Endothelial cell of umbilical vein (primary cell): ENCODE results near the gene GTF2F1.

Experiments used
- CTCF ChIP-seq, 2 donors: IDR thresholded peaks; 1 replicate in 1 of 2; 2 replicates in 1 of 2; pipeline ENCODE4 v1.5.1; 2011; ENCODE audit warnings: low read length in 2 of 2, mild to moderate bottlenecking in 2 of 2, moderate library complexity in 2 of 2, control low read depth in 1 of 2, inconsistent platforms in 1 of 2, low read depth in 1 of 2; ENCODE audit not compliant: insufficient read depth in 1 of 2; ENCODE audit errors: extremely low read depth in 1 of 2
- EZH2 ChIP-seq: IDR thresholded peaks from 2 replicates; pipeline ENCODE4 v1.6.1; 2012; ENCODE audit warnings: borderline replicate concordance, low read depth, mild to moderate bottlenecking, moderate library complexity, low read length, inconsistent platforms; ENCODE audit not compliant: severe bottlenecking
- FOS ChIP-seq: IDR thresholded peaks from 2 replicates; pipeline ENCODE4 v1.6.1; 2011; ENCODE audit warnings: mild to moderate bottlenecking, low read length, moderate library complexity, borderline replicate concordance; ENCODE audit not compliant: insufficient read depth
- GATA2 ChIP-seq: IDR thresholded peaks from 2 replicates; pipeline ENCODE4 v1.7.0; 2011; ENCODE audit warnings: low read depth, mild to moderate bottlenecking, moderate library complexity, mixed read lengths, low read length; ENCODE audit not compliant: insufficient read length, insufficient read depth
- JUN ChIP-seq: IDR thresholded peaks from 2 replicates; pipeline ENCODE4 v1.6.1; 2011; ENCODE audit warnings: borderline replicate concordance, low read depth; ENCODE audit not compliant: insufficient read length, insufficient read depth
- MAX ChIP-seq: IDR thresholded peaks from 2 replicates; pipeline ENCODE4 v1.6.1; 2011; ENCODE audit not compliant: insufficient read depth, insufficient read length
- MYC ChIP-seq: IDR thresholded peaks from one replicate; pipeline ENCODE4 v1.6.1; 2011; ENCODE audit warnings: mild to moderate bottlenecking, low read depth, low read length
- POLR2A ChIP-seq: IDR thresholded peaks from 2 replicates; pipeline ENCODE4 v1.6.1; 2012; ENCODE audit warnings: low read depth, mild to moderate bottlenecking, control low read depth, low read length
- POLR2AphosphoS5 ChIP-seq: IDR thresholded peaks from 2 replicates; pipeline ENCODE4 v1.6.1; 2012; ENCODE audit warnings: low read depth, mild to moderate bottlenecking, control low read depth, low read length, moderate library complexity; ENCODE audit not compliant: insufficient read depth

GRCh38 chr19:6352381-6353165 lies 40.4 kb downstream of the GTF2F1 start:
- TF ChIP-seq CTCF (IDR thresholded peaks at IDR 0.05; ENCODE audit: extremely low read depth in 1 of 2, insufficient read depth in 1 of 2, low read depth in 1 of 2, low read length in 2 of 2) (no peak), MAX (no peak), POLR2A (no peak), MYC (no peak), POLR2AphosphoS5 (no peak), FOS (no peak), JUN (no peak), EZH2 (no peak), GATA2 (no peak)
